HG03066 (cell line): ENCODE measurements around the gene DGUOK.

ENCODE experiments used
- ATAC-seq: cut with Tn5 transposase; IDR thresholded peaks from one replicate; pipeline ENCODE4 v1.9.1; 2021; ENCODE audit warnings: low read depth; ENCODE audit not compliant: unreplicated experiment

DGUOK gene

DNA sequence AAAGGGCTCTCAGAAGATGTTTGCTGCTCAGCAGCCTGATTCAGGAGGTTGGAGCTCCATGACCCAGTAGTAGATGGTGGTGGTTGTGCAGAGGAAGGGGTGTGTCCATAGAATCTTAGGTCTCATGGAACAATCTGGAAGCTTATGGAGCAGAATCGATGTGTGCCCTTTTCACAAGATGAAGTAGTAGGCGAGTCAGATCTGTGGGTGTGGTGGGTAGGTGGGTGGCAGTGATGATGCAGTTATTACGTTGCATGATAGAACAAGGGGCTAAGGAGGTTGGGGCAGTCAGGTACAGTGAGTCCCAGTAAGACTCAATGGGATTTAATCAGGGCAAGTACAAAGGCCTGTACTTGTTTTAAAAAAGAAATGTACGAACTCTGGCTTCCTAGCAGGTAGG, 67.1 kb downstream of the DGUOK start:
- ATAC-seq: no peak

GRCh38 chr2:73994178-73994831, 67.6 kb downstream of the DGUOK start:
- ATAC-seq: no peak

DNA sequence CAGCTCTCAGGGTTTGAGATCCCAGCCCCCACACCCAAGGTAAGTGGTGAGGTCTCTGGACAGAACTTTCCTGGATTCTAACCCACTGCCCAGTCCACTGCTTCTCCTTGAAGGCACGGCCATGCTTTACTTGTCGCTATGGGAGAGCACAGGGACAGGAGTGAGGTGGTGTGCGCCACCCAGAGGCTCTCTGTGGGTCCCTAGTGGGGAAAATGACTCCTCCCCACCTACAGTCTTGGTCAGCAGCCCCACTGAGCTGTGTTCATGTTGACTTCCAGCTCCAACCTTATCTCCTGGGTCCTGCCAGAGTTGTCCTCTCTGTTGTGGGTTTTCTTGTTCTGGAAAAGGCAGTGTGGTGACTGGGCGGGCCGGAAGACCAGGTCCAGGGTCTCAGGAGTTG, 69.1 kb downstream of the DGUOK start:
- ATAC-seq: no peak

- no peak for ATAC-seq
Measured at GRCh38 chr2:73997813-73998212, 71.1 kb downstream of the DGUOK start.

GRCh38 chr2:73998451-73998850, 71.8 kb downstream of the DGUOK start:
- no peak for ATAC-seq

DNA sequence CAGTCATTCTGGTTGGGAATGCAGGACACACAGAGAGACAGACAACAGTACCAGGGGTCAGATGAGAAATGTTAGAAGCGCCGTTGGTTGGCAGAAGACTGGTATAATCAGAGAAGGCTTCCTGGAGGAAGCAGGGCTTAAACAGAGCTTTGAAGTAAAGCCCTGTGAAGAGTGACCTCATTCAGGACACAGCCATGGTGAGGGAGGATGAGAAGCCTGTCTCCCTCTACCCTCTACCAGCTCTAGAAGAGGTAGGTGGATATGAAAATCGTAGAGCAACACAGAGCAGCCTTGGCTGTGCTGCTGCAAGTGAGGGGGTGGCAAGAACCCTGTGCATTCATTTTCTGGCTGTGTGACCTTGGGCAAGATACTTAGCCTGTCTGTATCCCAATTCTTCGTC, 72.3 kb downstream of the DGUOK start:
- no peak for ATAC-seq

- ATAC-seq: no peak
Measured at GRCh38 chr2:73999881-74000597, 73.4 kb downstream of the DGUOK start.

DNA sequence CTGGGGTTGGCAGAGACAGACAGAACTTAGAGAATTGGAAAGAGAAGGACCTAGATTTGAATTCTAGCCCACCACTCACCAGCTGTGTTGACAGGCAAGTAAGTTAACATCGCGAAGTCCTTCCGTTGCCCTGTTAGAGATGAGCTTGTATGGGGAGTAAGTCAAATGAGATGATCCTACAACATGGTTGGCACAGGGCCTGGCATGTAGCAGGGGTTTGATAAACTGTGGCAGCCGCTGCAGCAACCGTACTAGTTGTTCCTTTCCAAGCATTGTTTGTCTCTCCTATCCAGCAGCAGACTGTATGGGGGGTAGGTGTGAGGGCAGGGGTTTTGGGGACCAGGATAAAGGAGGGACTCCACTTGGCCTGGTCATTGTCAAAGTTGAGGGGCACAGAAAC, 74.0 kb downstream of the DGUOK start:
- no peak for ATAC-seq

- no peak for ATAC-seq
Measured at GRCh38 chr2:74001121-74001520, 74.4 kb downstream of the DGUOK start.

GRCh38 chr2:74001781-74002504, 75.3 kb downstream of the DGUOK start:
- ATAC-seq: peak; percentile 31

- ATAC-seq: peak; percentile 87
Measured at GRCh38 chr2:74002505-74003421, 76.1 kb downstream of the DGUOK start.

- ATAC-seq: no peak
Measured at GRCh38 chr2:74003494-74004211, 77.0 kb downstream of the DGUOK start.

- ATAC-seq: no peak
Measured at GRCh38 chr2:74004212-74005182, 77.8 kb downstream of the DGUOK start.

DNA sequence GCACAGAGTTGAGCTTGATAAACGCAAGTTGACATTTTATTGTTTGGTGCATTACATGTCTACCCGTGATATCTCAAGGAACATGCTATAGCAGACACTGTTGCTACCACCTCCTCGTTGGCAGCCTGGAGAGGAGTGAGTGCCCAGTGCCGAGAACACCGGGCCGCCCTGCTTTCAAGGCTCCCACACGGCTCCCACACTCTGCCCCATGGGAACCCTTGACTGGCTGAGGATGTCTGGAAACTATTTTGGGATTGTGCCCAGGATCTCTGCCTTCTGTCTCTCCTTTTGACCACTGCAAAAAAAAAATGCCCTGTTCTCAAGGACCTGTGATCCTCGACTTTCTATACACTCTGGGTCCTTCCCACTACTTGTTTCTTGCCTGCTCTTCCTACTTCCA, 79.1 kb downstream of the DGUOK start:
- ATAC-seq: no peak

DNA sequence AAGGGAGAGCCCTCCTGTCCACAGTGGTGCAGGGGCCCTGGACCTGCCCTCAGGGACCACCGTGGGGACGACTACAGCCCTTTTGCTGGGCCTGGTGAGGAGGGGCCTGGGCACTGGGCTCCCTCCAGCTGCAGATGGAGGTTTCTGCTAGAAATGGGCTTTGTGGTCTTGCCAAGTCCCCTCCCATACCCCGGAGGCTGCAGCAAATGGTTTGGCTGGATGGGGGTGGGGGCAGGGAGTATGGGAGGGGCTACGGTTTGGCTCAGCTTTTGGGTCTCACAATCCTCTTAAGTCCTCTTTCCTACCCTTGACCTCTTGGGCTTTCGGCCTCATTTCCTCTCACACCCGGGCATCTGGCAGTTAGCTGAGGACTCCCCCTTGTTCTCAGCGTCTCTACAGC, 79.8 kb downstream of the DGUOK start:
- ATAC-seq: no peak

- no peak for ATAC-seq
Measured at GRCh38 chr2:74007121-74007520, 80.4 kb downstream of the DGUOK start.

DNA sequence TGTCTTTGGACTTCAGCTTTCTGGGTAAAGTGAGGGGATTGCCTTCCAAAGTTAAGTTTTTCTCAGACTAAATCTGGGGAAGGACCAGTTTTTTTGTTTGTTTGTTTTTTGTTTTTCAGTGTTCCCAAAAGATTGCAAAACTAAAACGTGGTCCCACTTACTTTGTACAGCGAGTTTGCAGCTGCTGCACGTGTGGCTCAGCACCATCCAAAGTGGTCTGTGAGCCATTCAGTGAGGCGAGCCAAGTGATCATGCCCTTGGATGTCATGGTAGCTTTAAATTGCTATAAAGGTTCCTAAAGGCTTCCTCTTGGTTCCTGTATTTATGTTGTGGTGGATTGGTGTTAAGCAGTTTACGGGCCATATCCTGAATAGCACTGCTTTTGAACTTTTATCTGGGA, 81.0 kb downstream of the DGUOK start:
- ATAC-seq: no peak
